ENCODE measurements around the gene KCNAB1. TPM values are rescaled to one million over a fixed set of nuclear protein-coding genes. Genes with fewer than 3 reads are reported as not detected.

Gene KCNAB1
- total RNA-seq, 1 experiment from 2014 or later = not detected

- TF ChIP-seq RAD21 (IDR thresholded peaks at IDR 0.05; ENCODE audit: low read depth) (no peak), TCF7L2 (IDR thresholded peaks at IDR 0.05; ENCODE audit: borderline replicate concordance, extremely low read depth, insufficient read depth, insufficient read length) (no peak), CBX3 (IDR thresholded peaks at IDR 0.05; ENCODE audit: low read depth) (no peak), ZNF274 (IDR thresholded peaks at IDR 0.05; ENCODE audit: low read depth, low read length) (no peak), EGR1 (IDR thresholded peaks at IDR 0.05; ENCODE audit: low read depth) (no peak), JUND (IDR thresholded peaks at IDR 0.05) (no peak), CTCF (IDR thresholded peaks at IDR 0.05 in 2 of 3, conservative IDR thresholded peaks at IDR 0.05 in 1 of 3; ENCODE audit: borderline replicate concordance in 1 of 3, insufficient read depth in 1 of 3, low read depth in 2 of 3, low read length in 2 of 3) (no peak), SP1 (IDR thresholded peaks at IDR 0.05; ENCODE audit: low read depth) (no peak), ATF3 (IDR thresholded peaks at IDR 0.05) (no peak), SRF (IDR thresholded peaks at IDR 0.05; ENCODE audit: low read depth) (no peak)
- TF ChIP-seq, protein P1, sequence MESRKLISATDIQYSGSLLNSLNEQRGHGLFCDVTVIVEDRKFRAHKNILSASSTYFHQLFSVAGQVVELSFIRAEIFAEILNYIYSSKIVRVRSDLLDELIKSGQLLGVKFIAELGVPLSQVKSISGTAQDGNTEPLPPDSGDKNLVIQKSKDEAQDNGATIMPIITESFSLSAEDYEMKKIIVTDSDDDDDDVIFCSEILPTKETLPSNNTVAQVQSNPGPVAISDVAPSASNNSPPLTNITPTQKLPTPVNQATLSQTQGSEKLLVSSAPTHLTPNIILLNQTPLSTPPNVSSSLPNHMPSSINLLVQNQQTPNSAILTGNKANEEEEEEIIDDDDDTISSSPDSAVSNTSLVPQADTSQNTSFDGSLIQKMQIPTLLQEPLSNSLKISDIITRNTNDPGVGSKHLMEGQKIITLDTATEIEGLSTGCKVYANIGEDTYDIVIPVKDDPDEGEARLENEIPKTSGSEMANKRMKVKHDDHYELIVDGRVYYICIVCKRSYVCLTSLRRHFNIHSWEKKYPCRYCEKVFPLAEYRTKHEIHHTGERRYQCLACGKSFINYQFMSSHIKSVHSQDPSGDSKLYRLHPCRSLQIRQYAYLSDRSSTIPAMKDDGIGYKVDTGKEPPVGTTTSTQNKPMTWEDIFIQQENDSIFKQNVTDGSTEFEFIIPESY (IDR thresholded peaks at IDR 0.05; ENCODE audit: extremely low read depth, insufficient replicate concordance, low read length) = no peak
- TF ChIP-seq, protein P2, sequence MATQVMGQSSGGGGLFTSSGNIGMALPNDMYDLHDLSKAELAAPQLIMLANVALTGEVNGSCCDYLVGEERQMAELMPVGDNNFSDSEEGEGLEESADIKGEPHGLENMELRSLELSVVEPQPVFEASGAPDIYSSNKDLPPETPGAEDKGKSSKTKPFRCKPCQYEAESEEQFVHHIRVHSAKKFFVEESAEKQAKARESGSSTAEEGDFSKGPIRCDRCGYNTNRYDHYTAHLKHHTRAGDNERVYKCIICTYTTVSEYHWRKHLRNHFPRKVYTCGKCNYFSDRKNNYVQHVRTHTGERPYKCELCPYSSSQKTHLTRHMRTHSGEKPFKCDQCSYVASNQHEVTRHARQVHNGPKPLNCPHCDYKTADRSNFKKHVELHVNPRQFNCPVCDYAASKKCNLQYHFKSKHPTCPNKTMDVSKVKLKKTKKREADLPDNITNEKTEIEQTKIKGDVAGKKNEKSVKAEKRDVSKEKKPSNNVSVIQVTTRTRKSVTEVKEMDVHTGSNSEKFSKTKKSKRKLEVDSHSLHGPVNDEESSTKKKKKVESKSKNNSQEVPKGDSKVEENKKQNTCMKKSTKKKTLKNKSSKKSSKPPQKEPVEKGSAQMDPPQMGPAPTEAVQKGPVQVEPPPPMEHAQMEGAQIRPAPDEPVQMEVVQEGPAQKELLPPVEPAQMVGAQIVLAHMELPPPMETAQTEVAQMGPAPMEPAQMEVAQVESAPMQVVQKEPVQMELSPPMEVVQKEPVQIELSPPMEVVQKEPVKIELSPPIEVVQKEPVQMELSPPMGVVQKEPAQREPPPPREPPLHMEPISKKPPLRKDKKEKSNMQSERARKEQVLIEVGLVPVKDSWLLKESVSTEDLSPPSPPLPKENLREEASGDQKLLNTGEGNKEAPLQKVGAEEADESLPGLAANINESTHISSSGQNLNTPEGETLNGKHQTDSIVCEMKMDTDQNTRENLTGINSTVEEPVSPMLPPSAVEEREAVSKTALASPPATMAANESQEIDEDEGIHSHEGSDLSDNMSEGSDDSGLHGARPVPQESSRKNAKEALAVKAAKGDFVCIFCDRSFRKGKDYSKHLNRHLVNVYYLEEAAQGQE (IDR thresholded peaks at IDR 0.05; ENCODE audit: low read depth) = no peak
- Histone ChIP-seq H3K9ac (ENCODE audit: low read length) (no peak overlapping the region), H4K20me1 (ENCODE audit: insufficient read depth) (no peaks in the 10 kb centered on the region), H3K4me2 (ENCODE audit: low read length) (no peak overlapping the region), H3K36me3 (ENCODE audit: control insufficient read depth in 1 of 2, insufficient read depth in 2 of 2, low read length in 2 of 2) (no peaks in the 10 kb centered on the region), H3K79me2 (ENCODE audit: insufficient read depth, low read length) (no peaks in the 10 kb centered on the region), H3K4me3 (replicated peaks in 1 of 2; ENCODE audit: low read depth in 1 of 2, low read length in 2 of 2) (no peak overlapping the region), H3K27ac (ENCODE audit: low read depth, low read length) (no peak overlapping the region), H3K9me2 (ENCODE audit: insufficient read depth) (no peaks in the 10 kb centered on the region), H3K27me3 (ENCODE audit: insufficient read depth, low read length) (no peaks in the 10 kb centered on the region), H2AFZ (ENCODE audit: low read depth, low read length, poor library complexity, severe bottlenecking) (no peak overlapping the region), H3K4me1 (ENCODE audit: control insufficient read depth in 1 of 2, insufficient read depth in 2 of 2, low read length in 2 of 2) (no peaks in the 10 kb centered on the region), H3K9me3 (ENCODE audit: control insufficient read depth in 1 of 2, insufficient read depth in 1 of 2, low read depth in 1 of 2, low read length in 2 of 2) (no peaks in the 10 kb centered on the region)
- DNase-seq (ENCODE audit: low read depth, low spot score) = no peak
- no TSS peak for BruUV-seq (replicated peaks)
- intact Hi-C loops (cut with micrococcal nuclease) = no loop called here
- CTCF ChIA-PET = no interaction called here
- RAD21 ChIA-PET (ENCODE audit: low non-redundant PET in 1 of 2, low total read pairs in 2 of 2, uncharacterized antibody in 2 of 2, unreplicated experiment in 2 of 2) = no interaction called here
- POLR2A ChIA-PET = no interaction called here
- no peak for ATAC-seq
Measured at GRCh38 chr3:156395961-156396710, 275.8 kb downstream of the KCNAB1 start.

Measured in HCT116 (cell line).